ENCODE results near the gene PRSS36. TPM values are rescaled to one million over a fixed set of nuclear protein-coding genes. Genes with fewer than 3 reads are reported as not detected.

The PRSS36 gene
- total and polyA plus RNA-seq, 9 of the 15 experiments (the other 6 are each of a cell fraction or from before 2014, with no cell fraction given): 0.09 to 1.2 (median 0.54) TPM; not detected in 2

DNA sequence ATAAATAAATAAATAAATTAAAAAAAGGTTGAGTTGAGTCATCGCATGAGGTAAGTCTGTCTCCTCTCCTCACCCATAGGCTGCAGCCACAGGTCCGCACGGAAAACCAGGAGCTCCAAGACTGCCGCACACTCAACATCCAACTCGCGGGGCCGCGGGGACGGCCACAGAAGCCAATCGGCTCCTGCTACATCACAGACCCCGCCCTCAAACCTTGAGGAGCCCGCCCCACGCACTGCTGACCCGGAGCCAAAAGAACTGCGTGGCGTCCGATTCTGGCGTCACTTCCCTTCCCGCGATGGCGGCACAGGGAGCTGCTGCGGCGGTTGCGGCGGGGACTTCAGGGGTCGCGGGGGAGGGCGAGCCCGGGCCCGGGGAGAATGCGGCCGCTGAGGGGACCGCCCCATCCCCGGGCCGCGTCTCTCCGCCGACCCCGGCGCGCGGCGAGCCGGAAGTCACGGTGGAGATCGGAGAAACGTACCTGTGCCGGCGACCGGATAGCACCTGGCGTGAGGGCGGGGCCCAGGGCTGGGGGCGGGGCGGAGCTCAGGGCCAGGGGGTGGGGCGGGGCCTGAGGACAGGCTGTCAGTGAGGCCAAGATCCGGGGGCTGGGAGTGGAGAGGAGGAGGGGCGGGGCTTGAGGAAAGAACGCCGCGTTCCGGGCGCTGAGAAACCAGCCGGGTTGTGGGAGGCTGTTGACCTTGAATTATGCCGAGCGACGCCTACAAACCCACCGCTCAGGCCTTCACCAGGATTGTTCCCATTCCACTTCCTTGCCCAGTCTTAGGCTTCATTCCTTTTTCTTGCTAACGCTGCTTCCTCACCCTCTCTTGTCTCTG, 32.3 kb downstream of the PRSS36 start, which contains the start of gene KAT8 (continued):
- TF ChIP-seq, protein P1, sequence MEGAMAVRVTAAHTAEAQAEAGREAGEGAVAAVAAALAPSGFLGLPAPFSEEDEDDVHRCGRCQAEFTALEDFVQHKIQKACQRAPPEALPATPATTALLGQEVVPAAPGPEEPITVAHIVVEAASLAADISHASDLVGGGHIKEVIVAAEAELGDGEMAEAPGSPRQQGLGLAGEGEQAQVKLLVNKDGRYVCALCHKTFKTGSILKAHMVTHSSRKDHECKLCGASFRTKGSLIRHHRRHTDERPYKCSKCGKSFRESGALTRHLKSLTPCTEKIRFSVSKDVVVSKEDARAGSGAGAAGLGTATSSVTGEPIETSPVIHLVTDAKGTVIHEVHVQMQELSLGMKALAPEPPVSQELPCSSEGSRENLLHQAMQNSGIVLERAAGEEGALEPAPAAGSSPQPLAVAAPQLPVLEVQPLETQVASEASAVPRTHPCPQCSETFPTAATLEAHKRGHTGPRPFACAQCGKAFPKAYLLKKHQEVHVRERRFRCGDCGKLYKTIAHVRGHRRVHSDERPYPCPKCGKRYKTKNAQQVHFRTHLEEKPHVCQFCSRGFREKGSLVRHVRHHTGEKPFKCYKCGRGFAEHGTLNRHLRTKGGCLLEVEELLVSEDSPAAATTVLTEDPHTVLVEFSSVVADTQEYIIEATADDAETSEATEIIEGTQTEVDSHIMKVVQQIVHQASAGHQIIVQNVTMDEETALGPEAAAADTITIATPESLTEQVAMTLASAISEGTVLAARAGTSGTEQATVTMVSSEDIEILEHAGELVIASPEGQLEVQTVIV (CRISPR knock-in tag; IDR thresholded peaks at IDR 0.05; ENCODE audit: borderline replicate concordance): no peak
- TF ChIP-seq ZNF3 (CRISPR knock-in tag; IDR thresholded peaks at IDR 0.05) (no peak), ZNF445 (CRISPR knock-in tag; IDR thresholded peaks at IDR 0.05; ENCODE audit: low read depth) (no peak), RAD21 (CRISPR knock-in tag; conservative IDR thresholded peaks at IDR 0.05 in 1 of 2, IDR thresholded peaks at IDR 0.05 in 1 of 2) (no peak; a peak in 1 of 4 replicates), ZNF239 (CRISPR knock-in tag; IDR thresholded peaks at IDR 0.05) (no peak), ZNF668 (CRISPR knock-in tag; IDR thresholded peaks at IDR 0.05) (no peak), ZNF41 (CRISPR knock-in tag; conservative IDR thresholded peaks at IDR 0.05) (no peak), NELFE (IDR thresholded peaks at IDR 0.05; ENCODE audit: insufficient read depth, insufficient read length) (no peak), MTA1 (IDR thresholded peaks at IDR 0.05; ENCODE audit: borderline replicate concordance) (peak; percentile 94), MTF1 (CRISPR knock-in tag; IDR thresholded peaks at IDR 0.05; ENCODE audit: borderline replicate concordance) (no peak), MCM7 (IDR thresholded peaks at IDR 0.05) (no peak), ETV6 (IDR thresholded peaks at IDR 0.05; ENCODE audit: borderline replicate concordance in 1 of 2, low read depth in 2 of 2, low read length in 1 of 2) (no peak), ETV6 (CRISPR knock-in tag; IDR thresholded peaks at IDR 0.05; ENCODE audit: borderline replicate concordance) (no peak), HMG20B (CRISPR knock-in tag; IDR thresholded peaks at IDR 0.05) (no peak), U2AF1 (optimal IDR thresholded peaks at IDR 0.05; ENCODE audit: low read depth, low read length) (no peak), SP1 (CRISPR knock-in tag; IDR thresholded peaks at IDR 0.05) (peak; percentile 86), JUNB (CRISPR knock-in tag; conservative IDR thresholded peaks at IDR 0.05) (no peak)
- TF ChIP-seq, protein P2, sequence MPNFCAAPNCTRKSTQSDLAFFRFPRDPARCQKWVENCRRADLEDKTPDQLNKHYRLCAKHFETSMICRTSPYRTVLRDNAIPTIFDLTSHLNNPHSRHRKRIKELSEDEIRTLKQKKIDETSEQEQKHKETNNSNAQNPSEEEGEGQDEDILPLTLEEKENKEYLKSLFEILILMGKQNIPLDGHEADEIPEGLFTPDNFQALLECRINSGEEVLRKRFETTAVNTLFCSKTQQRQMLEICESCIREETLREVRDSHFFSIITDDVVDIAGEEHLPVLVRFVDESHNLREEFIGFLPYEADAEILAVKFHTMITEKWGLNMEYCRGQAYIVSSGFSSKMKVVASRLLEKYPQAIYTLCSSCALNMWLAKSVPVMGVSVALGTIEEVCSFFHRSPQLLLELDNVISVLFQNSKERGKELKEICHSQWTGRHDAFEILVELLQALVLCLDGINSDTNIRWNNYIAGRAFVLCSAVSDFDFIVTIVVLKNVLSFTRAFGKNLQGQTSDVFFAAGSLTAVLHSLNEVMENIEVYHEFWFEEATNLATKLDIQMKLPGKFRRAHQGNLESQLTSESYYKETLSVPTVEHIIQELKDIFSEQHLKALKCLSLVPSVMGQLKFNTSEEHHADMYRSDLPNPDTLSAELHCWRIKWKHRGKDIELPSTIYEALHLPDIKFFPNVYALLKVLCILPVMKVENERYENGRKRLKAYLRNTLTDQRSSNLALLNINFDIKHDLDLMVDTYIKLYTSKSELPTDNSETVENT (CRISPR knock-in tag; IDR thresholded peaks at IDR 0.05): 0 out of 2 replicates have a peak, but pooled peaks have one; percentile 57
- TF ChIP-seq, protein P3, sequence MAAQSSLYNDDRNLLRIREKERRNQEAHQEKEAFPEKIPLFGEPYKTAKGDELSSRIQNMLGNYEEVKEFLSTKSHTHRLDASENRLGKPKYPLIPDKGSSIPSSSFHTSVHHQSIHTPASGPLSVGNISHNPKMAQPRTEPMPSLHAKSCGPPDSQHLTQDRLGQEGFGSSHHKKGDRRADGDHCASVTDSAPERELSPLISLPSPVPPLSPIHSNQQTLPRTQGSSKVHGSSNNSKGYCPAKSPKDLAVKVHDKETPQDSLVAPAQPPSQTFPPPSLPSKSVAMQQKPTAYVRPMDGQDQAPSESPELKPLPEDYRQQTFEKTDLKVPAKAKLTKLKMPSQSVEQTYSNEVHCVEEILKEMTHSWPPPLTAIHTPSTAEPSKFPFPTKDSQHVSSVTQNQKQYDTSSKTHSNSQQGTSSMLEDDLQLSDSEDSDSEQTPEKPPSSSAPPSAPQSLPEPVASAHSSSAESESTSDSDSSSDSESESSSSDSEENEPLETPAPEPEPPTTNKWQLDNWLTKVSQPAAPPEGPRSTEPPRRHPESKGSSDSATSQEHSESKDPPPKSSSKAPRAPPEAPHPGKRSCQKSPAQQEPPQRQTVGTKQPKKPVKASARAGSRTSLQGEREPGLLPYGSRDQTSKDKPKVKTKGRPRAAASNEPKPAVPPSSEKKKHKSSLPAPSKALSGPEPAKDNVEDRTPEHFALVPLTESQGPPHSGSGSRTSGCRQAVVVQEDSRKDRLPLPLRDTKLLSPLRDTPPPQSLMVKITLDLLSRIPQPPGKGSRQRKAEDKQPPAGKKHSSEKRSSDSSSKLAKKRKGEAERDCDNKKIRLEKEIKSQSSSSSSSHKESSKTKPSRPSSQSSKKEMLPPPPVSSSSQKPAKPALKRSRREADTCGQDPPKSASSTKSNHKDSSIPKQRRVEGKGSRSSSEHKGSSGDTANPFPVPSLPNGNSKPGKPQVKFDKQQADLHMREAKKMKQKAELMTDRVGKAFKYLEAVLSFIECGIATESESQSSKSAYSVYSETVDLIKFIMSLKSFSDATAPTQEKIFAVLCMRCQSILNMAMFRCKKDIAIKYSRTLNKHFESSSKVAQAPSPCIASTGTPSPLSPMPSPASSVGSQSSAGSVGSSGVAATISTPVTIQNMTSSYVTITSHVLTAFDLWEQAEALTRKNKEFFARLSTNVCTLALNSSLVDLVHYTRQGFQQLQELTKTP (IDR thresholded peaks at IDR 0.05; ENCODE audit: low read depth in 1 of 2, partially characterized antibody in 2 of 2): no peak

Measured in K562 (cell line).